ENCODE data around the gene GDF10.

The GDF10 gene

DNA sequence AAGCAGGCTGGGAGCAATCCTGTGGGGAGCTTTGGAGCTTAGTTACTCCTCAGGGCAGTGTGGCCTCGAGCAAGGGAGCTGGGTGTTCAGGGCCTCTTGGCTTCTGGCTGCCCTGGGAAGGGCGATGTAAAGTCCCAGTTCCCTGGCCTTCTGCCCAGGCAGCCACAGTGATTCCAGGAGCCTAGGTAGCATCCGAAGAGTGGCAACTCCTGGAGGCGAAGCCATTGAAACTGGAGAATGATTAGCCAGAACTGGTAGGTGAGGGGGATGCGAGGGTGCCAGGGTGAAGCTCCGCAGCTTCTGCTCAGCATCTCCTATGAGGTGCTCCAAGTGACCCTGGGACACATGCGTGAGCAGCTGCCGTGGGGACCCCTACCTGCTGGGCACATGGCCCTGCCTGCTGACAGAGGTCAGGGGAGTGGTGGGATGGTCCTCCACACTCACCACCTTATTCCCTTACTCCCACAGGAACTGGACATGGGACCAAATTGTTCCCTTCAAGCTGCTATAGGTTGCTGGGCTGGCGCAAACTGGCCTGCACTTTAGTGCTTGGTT, 14.5 kb downstream of the GDF10 start:
- TF ChIP-seq, protein P1, sequence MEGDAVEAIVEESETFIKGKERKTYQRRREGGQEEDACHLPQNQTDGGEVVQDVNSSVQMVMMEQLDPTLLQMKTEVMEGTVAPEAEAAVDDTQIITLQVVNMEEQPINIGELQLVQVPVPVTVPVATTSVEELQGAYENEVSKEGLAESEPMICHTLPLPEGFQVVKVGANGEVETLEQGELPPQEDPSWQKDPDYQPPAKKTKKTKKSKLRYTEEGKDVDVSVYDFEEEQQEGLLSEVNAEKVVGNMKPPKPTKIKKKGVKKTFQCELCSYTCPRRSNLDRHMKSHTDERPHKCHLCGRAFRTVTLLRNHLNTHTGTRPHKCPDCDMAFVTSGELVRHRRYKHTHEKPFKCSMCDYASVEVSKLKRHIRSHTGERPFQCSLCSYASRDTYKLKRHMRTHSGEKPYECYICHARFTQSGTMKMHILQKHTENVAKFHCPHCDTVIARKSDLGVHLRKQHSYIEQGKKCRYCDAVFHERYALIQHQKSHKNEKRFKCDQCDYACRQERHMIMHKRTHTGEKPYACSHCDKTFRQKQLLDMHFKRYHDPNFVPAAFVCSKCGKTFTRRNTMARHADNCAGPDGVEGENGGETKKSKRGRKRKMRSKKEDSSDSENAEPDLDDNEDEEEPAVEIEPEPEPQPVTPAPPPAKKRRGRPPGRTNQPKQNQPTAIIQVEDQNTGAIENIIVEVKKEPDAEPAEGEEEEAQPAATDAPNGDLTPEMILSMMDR (IDR thresholded peaks at IDR 0.05; ENCODE audit: low read depth, low read length, missing control alignments): no peak
- in situ Hi-C loops (cut with HindIII; ENCODE audit: low sequenced_read_pairs): no loop called here
- no peak for DNase-seq (ENCODE audit: low read depth)
- no peak overlapping the region for H3K4me3 ChIP-seq (ENCODE audit: low read depth, low read length)

GRCh38 chr10:47315421-47315820, 15.4 kb downstream of the GDF10 start:
- no peak overlapping the region for H3K4me3 ChIP-seq (ENCODE audit: low read depth, low read length)
- TF ChIP-seq, protein P1 (IDR thresholded peaks at IDR 0.05; ENCODE audit: low read depth, low read length, missing control alignments): no peak
- DNase-seq (ENCODE audit: low read depth): no peak
- in situ Hi-C loops (cut with HindIII; ENCODE audit: low sequenced_read_pairs): no loop called here

DNA sequence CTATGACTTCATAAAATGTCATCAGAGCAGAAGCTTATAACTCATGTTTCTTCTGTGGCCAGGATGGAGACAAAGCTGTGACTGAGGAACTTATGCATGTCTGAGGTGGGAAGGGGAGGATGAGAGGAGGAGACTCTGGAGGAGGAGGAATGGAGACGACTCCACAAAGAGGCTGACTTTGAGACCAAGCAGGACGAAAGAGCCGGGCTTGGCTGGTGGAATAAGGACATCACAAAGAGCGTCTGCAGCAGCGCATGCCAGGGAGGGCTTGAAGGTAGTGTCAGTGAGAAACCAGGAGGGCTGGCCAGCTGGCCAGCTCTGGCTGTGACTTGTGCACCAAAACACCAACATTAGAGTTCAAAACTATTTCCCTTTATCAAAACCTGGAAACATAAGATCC, 16.1 kb downstream of the GDF10 start:
- TF ChIP-seq, protein P1 (IDR thresholded peaks at IDR 0.05; ENCODE audit: low read depth, low read length, missing control alignments): no peak
- H3K4me3 ChIP-seq (ENCODE audit: low read depth, low read length): no peak overlapping the region
- DNase-seq (ENCODE audit: low read depth): no peak
- in situ Hi-C loops (cut with HindIII; ENCODE audit: low sequenced_read_pairs): no loop called here

- no peak overlapping the region for H3K4me3 ChIP-seq (ENCODE audit: low read depth, low read length)
- no peak for DNase-seq (ENCODE audit: low read depth)
- TF ChIP-seq, protein P1 (IDR thresholded peaks at IDR 0.05; ENCODE audit: low read depth, low read length, missing control alignments): no peak
- in situ Hi-C loops (cut with HindIII; ENCODE audit: low sequenced_read_pairs): no loop called here
Measured at GRCh38 chr10:47317251-47317650, 17.3 kb downstream of the GDF10 start.

- in situ Hi-C loops (cut with HindIII; ENCODE audit: low sequenced_read_pairs): no loop called here
- TF ChIP-seq, protein P1 (IDR thresholded peaks at IDR 0.05; ENCODE audit: low read depth, low read length, missing control alignments): no peak
- DNase-seq (ENCODE audit: low read depth): no peak
- H3K4me3 ChIP-seq (ENCODE audit: low read depth, low read length): no peak overlapping the region
Measured at GRCh38 chr10:47318706-47319105, 18.7 kb downstream of the GDF10 start.

DNA sequence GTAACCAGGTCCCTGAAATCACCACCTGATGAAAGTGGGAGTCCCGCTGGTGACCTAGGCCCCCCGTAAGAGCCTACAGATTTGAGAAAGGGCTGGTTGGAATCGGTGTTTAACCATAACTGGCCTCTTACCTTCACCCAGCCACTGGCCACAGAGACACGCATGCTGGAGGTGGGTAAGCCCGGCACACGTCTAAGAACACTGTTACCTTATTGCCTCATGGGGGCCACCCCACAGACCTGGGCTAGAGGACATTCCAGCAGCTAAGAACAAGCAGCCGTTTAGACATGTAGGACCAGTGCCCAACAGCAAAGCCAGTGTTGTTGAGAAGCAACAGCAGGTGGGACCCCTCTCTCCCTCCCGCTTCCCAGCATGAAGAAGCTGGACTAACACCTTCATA, 19.8 kb downstream of the GDF10 start:
- in situ Hi-C loops (cut with HindIII; ENCODE audit: low sequenced_read_pairs): no loop called here
- no peak overlapping the region for H3K4me3 ChIP-seq (ENCODE audit: low read depth, low read length)
- TF ChIP-seq, protein P1 (IDR thresholded peaks at IDR 0.05; ENCODE audit: low read depth, low read length, missing control alignments): no peak
- DNase-seq (ENCODE audit: low read depth): no peak
